ENCODE measurements around the gene ERMARD. TPM values are rescaled to one million over a fixed set of nuclear protein-coding genes. Genes with fewer than 3 reads are reported as not detected.
A peak's percentile ranks its signal among the peaks of the same experiment; 100 is the strongest.

The ERMARD gene
- total RNA-seq, 2 donors from 2014 or later: 14.2 to 15.7 TPM

- Histone ChIP-seq H3K9ac (ENCODE audit: low read depth in 2 of 2, low read length in 2 of 2) (no peak overlapping the region), H3K9me3 (no peaks in the 10 kb centered on the region), H3K27me3 (no peaks in the 10 kb centered on the region), H3K4me1 (no peaks in the 10 kb centered on the region), H3K27ac (no peak overlapping the region), H3K4me3 (no peak overlapping the region), H3K36me3 (no peaks in the 10 kb centered on the region)
- intact Hi-C loops (cut with DNase I): no loop called here
- peak; percentile 13 for DNase-seq
- TF ChIP-seq CTCF (IDR thresholded peaks at IDR 0.05): no peak
Observed at GRCh38 chr6:169807699-169808607, 56.5 kb downstream of the ERMARD start.

- DNase-seq: no peak
- no peaks in the 10 kb centered on the region for H3K4me1 ChIP-seq
- intact Hi-C loops (cut with DNase I): no loop called here
Observed at GRCh38 chr6:169808608-169808967, 57.2 kb downstream of the ERMARD start.

GRCh38 chr6:169809386-169809785 is 58.0 kb downstream of the ERMARD start:
- peak; percentile 14 for DNase-seq
- Histone ChIP-seq H3K9me3 (no peaks in the 10 kb centered on the region), H3K9ac (ENCODE audit: low read depth in 2 of 2, low read length in 2 of 2) (no peak overlapping the region), H3K27ac (no peak overlapping the region), H3K4me3 (no peak overlapping the region), H3K4me1 (no peaks in the 10 kb centered on the region), H3K27me3 (no peaks in the 10 kb centered on the region), H3K36me3 (no peaks in the 10 kb centered on the region)
- intact Hi-C loops (cut with DNase I): no loop called here
- no peak for TF ChIP-seq CTCF (IDR thresholded peaks at IDR 0.05)

More at GRCh38 chr6:169808608-169808967, 57.2 kb downstream of the ERMARD start:
- Histone ChIP-seq H3K4me3 (no peak overlapping the region), H3K27ac (no peak overlapping the region), H3K9me3 (no peaks in the 10 kb centered on the region), H3K9ac (ENCODE audit: low read depth in 2 of 2, low read length in 2 of 2) (no peak overlapping the region), H3K27me3 (no peaks in the 10 kb centered on the region), H3K36me3 (no peaks in the 10 kb centered on the region)
- no peak for TF ChIP-seq CTCF (IDR thresholded peaks at IDR 0.05)

- Histone ChIP-seq H3K4me3 (no peak overlapping the region), H3K27ac (no peak overlapping the region), H3K27me3 (no peaks in the 10 kb centered on the region), H3K9ac (ENCODE audit: low read depth in 2 of 2, low read length in 2 of 2) (no peak overlapping the region), H3K36me3 (no peaks in the 10 kb centered on the region), H3K4me1 (no peaks in the 10 kb centered on the region), H3K9me3 (no peaks in the 10 kb centered on the region)
- no peak for TF ChIP-seq CTCF (IDR thresholded peaks at IDR 0.05)
- intact Hi-C loops (cut with DNase I): no loop called here
- DNase-seq: peak; percentile 68
Observed at GRCh38 chr6:169810066-169810989, 58.9 kb downstream of the ERMARD start.

- no peak overlapping the region for H3K27ac ChIP-seq
- intact Hi-C loops (cut with DNase I): no loop called here
- no peaks in the 10 kb centered on the region for H3K4me1 ChIP-seq
- peak; percentile 17 for DNase-seq
- H3K36me3 ChIP-seq: no peaks in the 10 kb centered on the region
- no peaks in the 10 kb centered on the region for H3K27me3 ChIP-seq
- no peak overlapping the region for H3K9ac ChIP-seq (ENCODE audit: low read depth in 2 of 2, low read length in 2 of 2)
- TF ChIP-seq CTCF (IDR thresholded peaks at IDR 0.05): no peak
- H3K4me3 ChIP-seq: no peak overlapping the region
- H3K9me3 ChIP-seq: no peaks in the 10 kb centered on the region
Observed at GRCh38 chr6:169811072-169811471, 59.6 kb downstream of the ERMARD start.
